HG03342 (cell line): ENCODE results near the gene KIAA1217.

Source experiments
- ATAC-seq: cut with Tn5 transposase; IDR thresholded peaks from one replicate; pipeline ENCODE4 v1.9.1; 2021; ENCODE audit warnings: mild to moderate bottlenecking, moderate library complexity; ENCODE audit not compliant: unreplicated experiment

Gene KIAA1217

DNA sequence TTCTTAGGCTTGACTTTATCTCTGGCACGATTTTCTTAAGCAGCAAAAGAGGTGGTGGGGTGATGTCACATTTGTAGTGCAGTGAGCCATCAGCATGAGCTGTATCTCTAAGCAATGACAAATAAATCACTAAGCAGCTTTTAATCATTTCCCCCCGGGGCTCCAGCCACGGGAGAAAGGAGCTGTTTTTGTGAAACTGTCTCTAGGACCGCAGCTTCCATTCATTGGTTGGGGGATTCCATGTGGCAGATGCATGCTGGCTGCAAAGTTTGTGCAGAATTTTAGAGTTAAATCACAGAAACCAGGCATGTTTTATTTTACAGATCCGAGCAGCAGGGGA, 464 bp downstream of the KIAA1217 start:
- ATAC-seq, result peak; percentile 46

- peak; percentile 51 for ATAC-seq
These were observed 1.1 kb downstream of the KIAA1217 start for GRCh38 chr10:24209946-24210491.

DNA sequence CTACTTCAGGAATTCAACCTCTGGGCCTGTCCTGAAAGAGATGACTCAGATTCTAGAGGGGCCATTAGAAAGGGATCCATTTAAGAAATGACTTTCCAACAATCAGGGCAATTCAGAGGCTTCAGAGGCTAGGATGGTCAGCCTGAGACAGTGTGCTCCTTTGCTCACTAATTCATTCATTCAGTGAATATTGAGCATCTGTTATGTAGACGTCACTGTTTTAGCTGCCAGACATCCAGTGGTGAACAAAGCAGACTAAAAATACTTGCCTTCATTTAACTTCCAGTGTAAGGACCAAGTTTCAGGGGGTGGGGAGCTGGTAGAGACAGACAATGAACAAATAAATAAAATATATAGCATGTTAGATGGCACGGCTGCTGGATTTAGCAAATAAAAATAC, 1.6 kb downstream of the KIAA1217 start:
- ATAC-seq, result no peak

DNA sequence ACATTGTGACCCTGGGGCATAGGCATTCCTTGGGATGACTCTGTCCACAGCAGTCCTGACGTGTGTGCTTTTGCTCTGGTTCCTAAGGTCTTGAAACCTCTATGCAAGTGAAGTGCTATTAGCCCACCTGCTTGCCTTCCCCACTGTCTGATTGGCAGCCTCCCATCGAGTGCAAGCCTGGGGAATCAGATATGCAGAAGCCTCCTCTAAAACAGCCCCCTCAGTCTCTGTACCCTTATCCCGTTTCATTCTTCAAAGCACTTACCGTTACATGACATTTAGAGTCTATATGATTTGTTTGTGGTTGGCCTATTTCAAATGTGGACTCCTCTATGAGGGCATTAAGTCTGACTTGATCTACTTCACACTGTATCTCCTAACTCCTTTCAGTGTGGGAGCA, 4.3 kb downstream of the KIAA1217 start:
- no peak for ATAC-seq

- ATAC-seq, result no peak
These were observed 4.9 kb downstream of the KIAA1217 start for GRCh38 chr10:24213881-24214280.

DNA sequence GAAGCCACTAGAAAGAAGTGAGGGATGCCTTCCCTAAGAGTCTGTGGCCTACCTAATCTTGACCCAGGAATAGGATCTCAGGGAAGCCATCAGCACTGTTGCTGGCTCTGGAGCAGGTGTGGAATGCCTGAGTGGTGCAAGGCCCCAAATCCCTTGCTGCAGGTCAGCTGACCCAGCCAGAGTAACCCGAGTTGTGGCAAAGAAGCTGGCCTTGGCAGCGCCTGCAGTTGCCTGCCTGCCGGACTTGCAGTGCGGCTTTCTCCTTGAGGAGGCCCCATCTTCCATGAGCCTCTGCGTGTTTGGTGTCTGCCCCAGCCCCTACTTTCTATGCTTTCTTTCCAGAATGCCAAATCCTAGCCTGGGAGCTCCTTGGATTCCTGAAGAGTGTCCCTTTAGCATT, 5.8 kb downstream of the KIAA1217 start:
- ATAC-seq, result no peak

DNA sequence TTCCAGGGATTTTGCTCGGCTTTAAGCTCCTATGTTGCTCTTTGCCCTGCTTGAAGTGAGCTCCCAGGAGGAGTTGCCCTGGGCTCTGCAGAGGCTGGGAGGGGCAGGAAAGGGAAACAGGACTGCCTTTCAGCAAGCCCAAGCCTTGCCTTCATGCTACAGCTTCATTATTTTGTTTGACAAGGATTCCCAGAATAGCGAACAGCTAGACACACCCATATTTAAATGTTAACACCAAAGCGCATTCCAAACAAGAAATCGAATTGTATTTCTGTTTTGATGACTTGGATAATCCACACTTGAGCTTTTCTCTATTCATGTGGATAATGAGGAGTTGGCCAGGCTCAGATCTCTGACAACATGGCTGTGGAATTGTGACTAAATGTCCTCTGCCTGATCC, 6.3 kb downstream of the KIAA1217 start:
- ATAC-seq, result no peak

- no peak for ATAC-seq
These were observed 6.7 kb downstream of the KIAA1217 start for GRCh38 chr10:24215603-24216002.

DNA sequence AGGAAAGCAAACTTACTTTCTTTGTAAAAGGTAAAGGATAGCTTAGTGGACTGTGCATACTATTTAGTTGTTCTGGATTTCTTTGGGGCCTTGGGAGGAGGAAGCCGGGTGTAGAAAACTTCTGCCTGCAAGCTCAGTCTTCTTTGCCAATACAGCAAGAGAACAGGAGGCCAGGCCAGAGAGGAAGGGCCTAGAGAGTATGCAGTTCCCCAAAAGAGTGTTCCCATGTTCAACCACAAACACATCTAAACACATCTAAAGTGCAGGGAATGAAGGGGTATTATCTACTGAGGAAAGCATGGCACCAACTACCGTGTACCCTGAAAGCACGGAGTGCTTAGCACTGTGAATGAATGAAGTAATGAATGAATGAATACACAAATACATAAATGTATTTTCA, 11.0 kb downstream of the KIAA1217 start:
- no peak for ATAC-seq

- no peak for ATAC-seq
These were observed 14.4 kb downstream of the KIAA1217 start for GRCh38 chr10:24223341-24223740.

GRCh38 chr10:24223953-24224352, 15.0 kb downstream of the KIAA1217 start:
- no peak for ATAC-seq

DNA sequence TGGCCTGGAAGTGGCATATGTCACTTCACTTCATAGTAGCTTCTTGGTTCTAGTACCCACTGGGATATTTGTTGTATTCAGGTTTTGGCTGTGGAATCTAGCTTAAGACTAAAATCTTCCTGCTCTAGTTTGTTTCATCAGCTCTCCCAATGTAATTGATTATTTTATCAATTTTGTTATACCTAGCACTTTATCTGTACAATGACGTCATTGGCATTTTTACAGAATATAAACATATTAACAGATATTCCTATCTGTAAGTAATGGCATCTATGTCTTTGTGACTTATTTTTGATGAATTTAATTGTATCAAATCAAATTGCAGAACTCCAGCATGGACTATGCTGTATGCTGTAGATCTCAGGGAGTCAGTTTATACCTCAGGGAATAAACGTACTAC, 19.7 kb downstream of the KIAA1217 start:
- ATAC-seq, result no peak

- no peak for ATAC-seq
These were observed 21.0 kb downstream of the KIAA1217 start for GRCh38 chr10:24229909-24230308.

GRCh38 chr10:24231200-24231599, 22.3 kb downstream of the KIAA1217 start:
- ATAC-seq, result no peak

DNA sequence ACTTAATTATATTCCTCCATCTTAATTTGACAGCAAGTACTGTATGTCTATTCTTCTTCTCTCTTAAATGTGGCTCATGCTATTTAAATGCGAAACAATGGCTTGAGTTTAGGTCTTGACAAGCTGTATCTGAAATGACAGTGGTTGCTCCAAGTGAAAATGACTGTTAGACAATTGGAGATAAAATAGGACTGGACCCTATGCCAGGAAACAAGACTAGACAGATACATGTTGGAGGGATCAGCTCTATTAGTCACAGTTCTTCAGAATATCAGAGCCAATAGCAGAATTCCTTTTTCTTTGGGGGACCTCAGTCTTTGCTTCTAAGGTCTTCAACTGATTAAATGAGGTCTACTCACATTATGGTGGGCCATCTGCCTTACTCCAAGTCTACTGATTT, 25.8 kb downstream of the KIAA1217 start:
- no peak for ATAC-seq

GRCh38 chr10:24235471-24235870, 26.5 kb downstream of the KIAA1217 start:
- ATAC-seq, result no peak

- ATAC-seq, result no peak
These were observed 29.0 kb downstream of the KIAA1217 start for GRCh38 chr10:24237801-24238395.

- no peak for ATAC-seq
These were observed 29.7 kb downstream of the KIAA1217 start for GRCh38 chr10:24238519-24239247.

- no peak for ATAC-seq
These were observed 30.5 kb downstream of the KIAA1217 start for GRCh38 chr10:24239289-24240040.

- no peak for ATAC-seq
These were observed 31.3 kb downstream of the KIAA1217 start for GRCh38 chr10:24240041-24240751.

- ATAC-seq, result no peak
These were observed 32.6 kb downstream of the KIAA1217 start for GRCh38 chr10:24241536-24242040.
